Measurements from ENCODE around the gene BICDL2.

DNA sequence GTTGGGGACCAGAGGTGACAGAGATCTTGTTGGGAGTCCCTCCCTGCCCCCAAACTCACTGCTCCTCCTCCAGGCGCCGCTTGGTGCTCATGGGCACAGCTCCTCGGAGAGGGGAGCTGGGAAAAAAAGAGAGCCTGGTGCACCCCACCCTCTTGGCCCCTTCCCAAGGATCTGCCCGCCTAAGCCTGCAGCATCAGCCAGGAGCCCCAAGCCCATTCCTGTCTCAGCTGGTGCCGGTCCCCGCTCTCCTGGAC lies 13.4 kb downstream of the BICDL2 start:
- TF ChIP-seq POLR2AphosphoS5 (IDR thresholded peaks at IDR 0.05) (no peak), POLR2A (IDR thresholded peaks at IDR 0.05) (no peak), EP300 (IDR thresholded peaks at IDR 0.05) (no peak)
- TF ChIP-seq, protein P1, sequence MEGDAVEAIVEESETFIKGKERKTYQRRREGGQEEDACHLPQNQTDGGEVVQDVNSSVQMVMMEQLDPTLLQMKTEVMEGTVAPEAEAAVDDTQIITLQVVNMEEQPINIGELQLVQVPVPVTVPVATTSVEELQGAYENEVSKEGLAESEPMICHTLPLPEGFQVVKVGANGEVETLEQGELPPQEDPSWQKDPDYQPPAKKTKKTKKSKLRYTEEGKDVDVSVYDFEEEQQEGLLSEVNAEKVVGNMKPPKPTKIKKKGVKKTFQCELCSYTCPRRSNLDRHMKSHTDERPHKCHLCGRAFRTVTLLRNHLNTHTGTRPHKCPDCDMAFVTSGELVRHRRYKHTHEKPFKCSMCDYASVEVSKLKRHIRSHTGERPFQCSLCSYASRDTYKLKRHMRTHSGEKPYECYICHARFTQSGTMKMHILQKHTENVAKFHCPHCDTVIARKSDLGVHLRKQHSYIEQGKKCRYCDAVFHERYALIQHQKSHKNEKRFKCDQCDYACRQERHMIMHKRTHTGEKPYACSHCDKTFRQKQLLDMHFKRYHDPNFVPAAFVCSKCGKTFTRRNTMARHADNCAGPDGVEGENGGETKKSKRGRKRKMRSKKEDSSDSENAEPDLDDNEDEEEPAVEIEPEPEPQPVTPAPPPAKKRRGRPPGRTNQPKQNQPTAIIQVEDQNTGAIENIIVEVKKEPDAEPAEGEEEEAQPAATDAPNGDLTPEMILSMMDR (IDR thresholded peaks at IDR 0.05), result no peak
